Epithelial cell of proximal tubule (primary cell): ENCODE measurements around the gene H3-3A. TPM values are rescaled to one million over a fixed set of nuclear protein-coding genes. Genes with fewer than 3 reads are reported as not detected.

Experiments used
- DNase-seq: peaks from one replicate; pipeline ENCODE4 v3.0.0-alpha.2; 2011; ENCODE audit warnings: low read depth
- H3K4me3 ChIP-seq: 2 replicates; pipeline ENCODE4 v1.5.1; 2011; ENCODE audit warnings: low read depth, mild to moderate bottlenecking, low read length
- total RNA-seq: library from RNA; depleted of rRNA; stranded (reverse); fragments of >200 nt; gene quantifications from 2 replicates; pipeline ENCODE4 v1.2.3, GENCODE V29; 2015
- TF ChIP-seq, protein P1 (sequence below): conservative IDR thresholded peaks from 2 replicates; pipeline ENCODE4 v1.5.1; 2012; ENCODE audit warnings: low read depth, mild to moderate bottlenecking, low read length

H3-3A gene
- total RNA-seq, 1 donor from 2014 or later = 464 TPM

DNA sequence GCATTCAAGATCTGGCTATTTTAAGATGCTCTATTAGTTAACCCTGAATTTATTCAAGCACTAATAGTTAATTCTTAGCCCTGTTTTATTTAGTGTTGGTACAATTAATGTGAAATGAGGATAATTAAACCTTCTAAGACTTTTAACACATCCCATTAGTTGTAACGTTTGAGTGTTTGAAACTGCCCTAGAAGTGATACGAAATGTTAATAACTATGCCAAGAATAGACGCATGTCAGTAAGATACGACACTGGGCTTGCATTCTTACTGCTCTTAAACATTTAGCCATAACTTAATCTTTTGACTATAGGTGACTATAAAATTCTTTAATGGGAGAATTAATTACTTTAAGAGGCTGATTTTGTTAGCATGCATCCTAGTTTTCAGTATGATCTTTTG is 9.8 kb downstream of the H3-3A start:
- H3K4me3 ChIP-seq = no peak overlapping the region
- no peak for DNase-seq
- TF ChIP-seq, protein P1, sequence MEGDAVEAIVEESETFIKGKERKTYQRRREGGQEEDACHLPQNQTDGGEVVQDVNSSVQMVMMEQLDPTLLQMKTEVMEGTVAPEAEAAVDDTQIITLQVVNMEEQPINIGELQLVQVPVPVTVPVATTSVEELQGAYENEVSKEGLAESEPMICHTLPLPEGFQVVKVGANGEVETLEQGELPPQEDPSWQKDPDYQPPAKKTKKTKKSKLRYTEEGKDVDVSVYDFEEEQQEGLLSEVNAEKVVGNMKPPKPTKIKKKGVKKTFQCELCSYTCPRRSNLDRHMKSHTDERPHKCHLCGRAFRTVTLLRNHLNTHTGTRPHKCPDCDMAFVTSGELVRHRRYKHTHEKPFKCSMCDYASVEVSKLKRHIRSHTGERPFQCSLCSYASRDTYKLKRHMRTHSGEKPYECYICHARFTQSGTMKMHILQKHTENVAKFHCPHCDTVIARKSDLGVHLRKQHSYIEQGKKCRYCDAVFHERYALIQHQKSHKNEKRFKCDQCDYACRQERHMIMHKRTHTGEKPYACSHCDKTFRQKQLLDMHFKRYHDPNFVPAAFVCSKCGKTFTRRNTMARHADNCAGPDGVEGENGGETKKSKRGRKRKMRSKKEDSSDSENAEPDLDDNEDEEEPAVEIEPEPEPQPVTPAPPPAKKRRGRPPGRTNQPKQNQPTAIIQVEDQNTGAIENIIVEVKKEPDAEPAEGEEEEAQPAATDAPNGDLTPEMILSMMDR = no peak

- TF ChIP-seq, protein P1 = no peak
- no peak overlapping the region for H3K4me3 ChIP-seq
These were observed 10.9 kb downstream of the H3-3A start for GRCh38 chr1:226073184-226073950.

GRCh38 chr1:226074046-226074445 is 11.5 kb downstream of the H3-3A start:
- DNase-seq = no peak
- H3K4me3 ChIP-seq = no peak overlapping the region
- TF ChIP-seq, protein P1 = no peak

More at GRCh38 chr1:226073184-226073950, 10.9 kb downstream of the H3-3A start:
- DNase-seq = no peak

DNA sequence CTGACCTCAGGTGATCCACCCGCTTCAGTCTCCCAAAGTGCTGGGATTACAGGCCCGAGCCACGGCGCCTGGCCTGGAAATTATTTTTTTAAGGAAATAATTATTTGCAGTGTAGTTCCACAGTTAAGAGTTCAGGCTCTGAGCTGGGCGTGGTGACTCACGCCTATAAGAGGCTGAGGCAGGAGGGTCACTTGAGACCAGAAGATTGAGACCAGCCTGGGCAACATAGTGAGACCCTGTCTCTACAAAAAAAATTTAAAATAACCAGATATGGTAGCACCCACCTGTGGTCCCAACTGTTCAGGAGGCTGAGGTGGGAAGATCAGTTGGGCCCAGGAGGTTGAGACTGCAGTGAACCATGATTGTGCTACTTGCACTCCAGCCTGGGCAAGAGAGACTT is 13.9 kb downstream of the H3-3A start:
- TF ChIP-seq, protein P1 = no peak
- H3K4me3 ChIP-seq = no peak overlapping the region
- no peak for DNase-seq

DNA sequence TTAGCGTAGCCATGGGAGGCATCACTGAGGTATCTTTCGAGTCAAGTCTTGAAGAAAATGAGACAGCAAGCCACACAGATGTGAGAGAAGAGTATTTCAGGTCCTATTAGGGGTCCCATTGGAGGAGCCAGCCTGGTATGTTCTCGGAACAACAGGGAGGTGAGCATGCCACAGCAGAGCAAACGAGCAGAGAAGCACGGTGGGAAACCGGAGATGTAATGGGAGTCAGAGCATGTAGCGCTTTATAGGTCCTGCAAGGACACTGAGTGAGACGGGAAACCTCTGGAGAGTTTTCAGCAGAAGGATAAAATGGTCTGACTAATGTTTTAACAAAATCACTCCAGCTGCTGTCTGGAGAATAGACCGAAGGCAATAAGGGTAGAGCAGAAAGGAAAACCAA is 15.9 kb downstream of the H3-3A start:
- H3K4me3 ChIP-seq = no peak overlapping the region
- TF ChIP-seq, protein P1 = no peak
- no peak for DNase-seq

DNA sequence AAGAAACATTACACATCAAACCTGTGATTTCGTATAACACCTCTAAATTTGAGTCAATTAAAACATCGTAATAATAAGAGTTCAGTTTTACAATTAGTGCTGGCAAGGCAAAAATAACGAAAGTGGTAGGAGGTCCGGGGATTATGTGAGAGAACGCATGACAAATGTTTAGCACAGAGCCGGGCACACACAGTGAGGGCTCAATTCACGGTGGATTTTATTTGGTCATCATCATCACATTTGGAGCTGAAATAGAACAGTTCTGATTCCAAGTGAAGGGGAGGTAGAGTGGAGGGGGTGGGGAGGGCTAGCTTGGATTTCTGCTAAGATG is 20.0 kb downstream of the H3-3A start:
- TF ChIP-seq, protein P1 = no peak
- peak overlapping the region; percentile 78 for H3K4me3 ChIP-seq
- DNase-seq = no peak

DNA sequence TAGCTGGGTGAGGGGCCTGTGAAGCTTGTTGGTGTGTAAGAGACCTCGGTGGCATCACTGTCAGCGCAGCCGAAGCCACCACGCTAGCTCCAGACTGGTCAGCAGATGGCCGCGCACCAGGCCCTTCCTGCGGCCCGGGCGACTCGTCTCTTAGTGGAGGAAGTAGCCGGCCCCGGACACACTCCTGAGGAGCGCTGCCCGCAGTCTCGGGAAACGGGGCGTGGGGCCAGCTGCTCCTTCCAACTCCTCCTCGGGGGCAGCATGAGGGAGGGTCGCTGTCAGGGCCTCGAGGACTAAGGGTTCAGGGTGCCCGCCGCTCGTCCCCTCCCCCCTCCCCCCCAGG is 20.4 kb downstream of the H3-3A start:
- TF ChIP-seq, protein P1 = no peak
- DNase-seq = no peak
- H3K4me3 ChIP-seq = peak overlapping the region; percentile 78
